ENCODE data around the gene EPB41L5. TPM values are rescaled to one million over a fixed set of nuclear protein-coding genes. Genes with fewer than 3 reads are reported as not detected.

Gene EPB41L5
- total RNA-seq, 4 donors from 2014 or later: 10.9 to 26.4 (median 22.8) TPM

- TF ChIP-seq, protein P1, sequence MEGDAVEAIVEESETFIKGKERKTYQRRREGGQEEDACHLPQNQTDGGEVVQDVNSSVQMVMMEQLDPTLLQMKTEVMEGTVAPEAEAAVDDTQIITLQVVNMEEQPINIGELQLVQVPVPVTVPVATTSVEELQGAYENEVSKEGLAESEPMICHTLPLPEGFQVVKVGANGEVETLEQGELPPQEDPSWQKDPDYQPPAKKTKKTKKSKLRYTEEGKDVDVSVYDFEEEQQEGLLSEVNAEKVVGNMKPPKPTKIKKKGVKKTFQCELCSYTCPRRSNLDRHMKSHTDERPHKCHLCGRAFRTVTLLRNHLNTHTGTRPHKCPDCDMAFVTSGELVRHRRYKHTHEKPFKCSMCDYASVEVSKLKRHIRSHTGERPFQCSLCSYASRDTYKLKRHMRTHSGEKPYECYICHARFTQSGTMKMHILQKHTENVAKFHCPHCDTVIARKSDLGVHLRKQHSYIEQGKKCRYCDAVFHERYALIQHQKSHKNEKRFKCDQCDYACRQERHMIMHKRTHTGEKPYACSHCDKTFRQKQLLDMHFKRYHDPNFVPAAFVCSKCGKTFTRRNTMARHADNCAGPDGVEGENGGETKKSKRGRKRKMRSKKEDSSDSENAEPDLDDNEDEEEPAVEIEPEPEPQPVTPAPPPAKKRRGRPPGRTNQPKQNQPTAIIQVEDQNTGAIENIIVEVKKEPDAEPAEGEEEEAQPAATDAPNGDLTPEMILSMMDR (IDR thresholded peaks at IDR 0.05; ENCODE audit: low read depth): no peak
Observed at GRCh38 chr2:120226316-120226715, 213.4 kb downstream of the EPB41L5 start.

- TF ChIP-seq, protein P1 (IDR thresholded peaks at IDR 0.05; ENCODE audit: low read depth): no peak
Observed at GRCh38 chr2:120227111-120227991, 214.5 kb downstream of the EPB41L5 start.

- TF ChIP-seq, protein P1 (IDR thresholded peaks at IDR 0.05; ENCODE audit: low read depth): no peak
Observed at GRCh38 chr2:120228503-120228902, 215.6 kb downstream of the EPB41L5 start.

Small RNAs within 50 kb of the gene (small RNA-seq; reads per million reads assigned to genes)
- gene MTND4LP14 (not detected), gene RF00019 (0.49 reads per million)

Other genes with a start within 250 kb of the EPB41L5 start
- 10 to 100 TPM; 13.6 to 24.9 (median 17.7) TPM for gene TMEM185B, start 210.3 kb downstream of the EPB41L5 start, total RNA-seq
- 10 to 100 TPM; 54.2 to 84.0 (median 56.8) TPM for gene RALB, start 239.8 kb downstream of the EPB41L5 start, total RNA-seq